K562 (cell line): ENCODE data around the gene DOCK8. TPM values are rescaled to one million over a fixed set of nuclear protein-coding genes. Genes with fewer than 3 reads are reported as not detected.

Source experiments
- ATAC-seq: fragments of 200-7000 bp; cut with Tn5 transposase; 3 replicates; pipeline ENCODE4 v1.9.1; 2020; ENCODE audit warnings: moderate library complexity
- BruUV-seq: library from RNA; stranded (reverse); fragments of 400-500 nt; replicated peaks from 2 replicates; lab custom pipeline; 2021; lab: Mats Ljungman, UMichigan
- CTCF ChIA-PET: fragments of 300-600 bp; formaldehyde crosslinking; extraction: SDS; loops from one replicate; lab custom pipeline; 2021; ENCODE audit warnings: low intra/inter-chr PET ratio; lab: Yijun Ruan, JAX
- POLR2A ChIA-PET: fragments of 300-600, 350-650 bp; sonication (Branson Sonifier 250); formaldehyde crosslinking; extraction: SDS; loops from one replicate; lab custom pipeline; 2021; ENCODE audit warnings: antibody characterized with exemption, inconsistent platforms; lab: Yijun Ruan, JAX
- DNase-seq, 4 experiments: peaks; one replicate each; pipeline versions ENCODE4 v3.0.0 to v3.0.0-alpha.2; 2011 to 2018; ENCODE audit warnings: low spot score in 3 of 4, mixed read lengths in 3 of 4; ENCODE audit errors: extremely low read depth in 1 of 4
- FAIRE-seq: peaks from 2 replicates; lab custom pipeline; 2011; peaks lifted over from hg19 to GRCh38; lab: Jason Lieb, UNC
- H2AFZ ChIP-seq: 2 replicates; pipeline ENCODE4 v1.6.0; 2011; ENCODE audit warnings: low read depth, low read length, control low read depth, inconsistent platforms
- H3K27ac ChIP-seq: fragments of 200-600 bp; 3 replicates; pipeline ENCODE4 v1.8.0; 2011; ENCODE audit warnings: low read depth, mild to moderate bottlenecking, control low read depth, inconsistent platforms, low read length, moderate library complexity, mixed read lengths; ENCODE audit errors: extremely low read depth
- H3K27me3 ChIP-seq, 2 experiments: fragments of 300-600 bp in 1 of 2; 2 replicates in 1 of 2; 3 replicates in 1 of 2; pipeline versions ENCODE4 v1.6.0 to v1.8.0; 2011; ENCODE audit warnings: inconsistent platforms in 2 of 2, low read length in 2 of 2, mild to moderate bottlenecking in 1 of 2, mixed read lengths in 1 of 2, moderate library complexity in 1 of 2; ENCODE audit not compliant: control insufficient read depth in 2 of 2, insufficient read depth in 2 of 2
- H3K36me3 ChIP-seq: fragments of 300-600 bp; 3 replicates; pipeline ENCODE4 v1.8.0; 2011; ENCODE audit warnings: mild to moderate bottlenecking, low read length, inconsistent platforms; ENCODE audit not compliant: control insufficient read depth, insufficient read depth
- H3K4me1 ChIP-seq, 2 experiments: fragments of 200-600 bp in 1 of 2; replicated peaks in 1 of 2; 2 replicates in 1 of 2; 3 replicates in 1 of 2; pipeline versions ENCODE4 v1.5.1 to v1.8.0; 2011; ENCODE audit warnings: inconsistent platforms in 2 of 2, low read length in 2 of 2, mild to moderate bottlenecking in 1 of 2, mixed read lengths in 1 of 2, moderate library complexity in 1 of 2; ENCODE audit not compliant: control insufficient read depth in 2 of 2, insufficient read depth in 2 of 2
- H3K4me2 ChIP-seq: 2 replicates; pipeline ENCODE4 v1.6.1; 2011; ENCODE audit warnings: low read length, control low read depth, inconsistent platforms, mixed read lengths; ENCODE audit not compliant: insufficient read depth
- H3K4me3 ChIP-seq: fragments of 200-600 bp; sonication (generic), shearing (Covaris generic); 2 replicates; pipeline ENCODE4 v1.5.1; 2016; ENCODE audit warnings: control low read depth, inconsistent platforms
- H3K79me2 ChIP-seq: fragments of 200-600 bp; 3 replicates; pipeline ENCODE4 v1.8.0; 2011; ENCODE audit warnings: low read length, inconsistent platforms; ENCODE audit not compliant: control insufficient read depth, insufficient read depth
- H3K9ac ChIP-seq, 2 experiments: 2 replicates each; pipeline versions ENCODE4 v1.6.0 to v1.6.1; 2011; ENCODE audit warnings: low read depth in 2 of 2, low read length in 2 of 2, control low read depth in 1 of 2, inconsistent platforms in 1 of 2, mild to moderate bottlenecking in 1 of 2, mixed read lengths in 1 of 2; ENCODE audit not compliant: insufficient read depth in 1 of 2
- H3K9me1 ChIP-seq: one replicate; pipeline ENCODE4 v1.6.0; 2011; ENCODE audit warnings: inconsistent platforms, mild to moderate bottlenecking, low read length, moderate library complexity; ENCODE audit not compliant: control insufficient read depth, insufficient read depth
- H3K9me3 ChIP-seq: replicated peaks from 2 replicates; pipeline ENCODE4 v1.5.1; 2011; ENCODE audit warnings: low read depth, low read length, inconsistent platforms; ENCODE audit not compliant: control insufficient read depth, insufficient read depth
- H4K20me1 ChIP-seq: replicated peaks from 2 replicates; pipeline ENCODE4 v1.6.1; 2011; ENCODE audit warnings: low read length, inconsistent platforms, mixed read lengths; ENCODE audit not compliant: control insufficient read depth, insufficient read depth
- BRD4 ChIP-seq: fragments of 200-600 bp; sonication (generic); IDR thresholded peaks from 2 replicates; pipeline ENCODE4 v1.6.1; 2017; ENCODE audit warnings: inconsistent platforms
- CC2D1A ChIP-seq: fragments of 450-650 bp; IDR thresholded peaks from 2 replicates; pipeline ENCODE4 v1.6.1; 2017; ENCODE audit warnings: mild to moderate bottlenecking
- GABPB1 ChIP-seq: sonication (generic); formaldehyde crosslinking; IDR thresholded peaks from 2 replicates; pipeline ENCODE4 v1.8.0; 2022; ENCODE audit warnings: mild to moderate bottlenecking, missing genetic modification reagents
- MXD1 ChIP-seq: fragments of 250-450 bp; sonication (Bioruptor Pico); IDR thresholded peaks from 2 replicates; pipeline ENCODE4 v1.8.0; 2021; ENCODE audit warnings: borderline replicate concordance, mild to moderate bottlenecking, moderate library complexity; ENCODE audit not compliant: poor library complexity, severe bottlenecking
- PYGO2 ChIP-seq: fragments of 450-650 bp; IDR thresholded peaks from 2 replicates; pipeline ENCODE4 v1.6.1; 2016; ENCODE audit warnings: mild to moderate bottlenecking, missing genetic modification characterization, moderate library complexity, missing compliant biosample characterization
- SP1 ChIP-seq: sonication (generic); formaldehyde crosslinking; IDR thresholded peaks from 2 replicates; pipeline ENCODE4 v1.8.1; 2022; ENCODE audit warnings: mild to moderate bottlenecking, missing genetic modification reagents
- ZNF134 ChIP-seq: fragments of 250-450 bp; sonication (Bioruptor Pico); conservative IDR thresholded peaks from 2 replicates; pipeline ENCODE4 v1.4.0; 2020
- ZNF324 ChIP-seq: fragments of 250-450 bp; sonication (Bioruptor Pico); IDR thresholded peaks from 2 replicates; pipeline ENCODE4 v1.4.0; 2020; ENCODE audit warnings: mild to moderate bottlenecking
- WGBS: fragments of 100-300 bp; shearing (Covaris generic); methylation state at CpG from one replicate; pipeline ENCODE4 v1.1.6; 2016; ENCODE audit warnings: low coverage, mixed read lengths; ENCODE audit not compliant: insufficient coverage; ENCODE audit errors: missing lambda C conversion rate; 5-methylcytosine and 5-hydroxymethylcytosine counted together
- in situ Hi-C: fragments of 300-500 bp; cut with MboI; formaldehyde crosslinking; loops from 4 replicates; pipeline ENCODE4 v1.15.0; 2018; ENCODE audit warnings: inconsistent platforms, mixed read lengths
- intact Hi-C: fragments of 100-400 bp; cut with micrococcal nuclease; formaldehyde crosslinking; loops from 2 replicates; pipeline ENCODE4 v1.14.2; 2022
- polyA plus RNA-seq, 8 experiments: library from polyadenylated mRNA; depleted of rRNA in 4 of 8; stranded (reverse) in 5 of 8; unstranded in 3 of 8; fragments of >200 nt; fragmentation: Nextera tagmentation in 2 of 8; fragmentation: Illumina TruSeq in 1 of 8; extraction: Ambion mirVana in 2 of 8; extraction: Trizol in 1 of 8; gene quantifications; 2 replicates each; pipeline versions ENCODE4 v1.2.1 to v1.2.3, GENCODE V29; 2011 to 2014; ENCODE audit warnings: inconsistent platforms in 1 of 8, missing spikeins in 1 of 8
- total RNA-seq, 7 experiments: library from RNA; depleted of rRNA in 6 of 7; stranded (reverse); fragments of >200 nt in 6 of 7; fragmentation: Illumina TruSeq in 2 of 7; extraction: Trizol in 2 of 7; gene quantifications; 2 replicates each; pipeline versions ENCODE4 v1.2.1 to v1.2.3, GENCODE V29; 2011 to 2021; ENCODE audit warnings: low replicate concordance in 1 of 7
- TF ChIP-seq, protein P1 (sequence below): fragments of 450-650 bp; formaldehyde crosslinking; IDR thresholded peaks from 2 replicates; pipeline ENCODE4 v1.4.0; 2022; ENCODE audit warnings: mild to moderate bottlenecking, moderate library complexity

DOCK8 gene
- total and polyA plus RNA-seq, 9 of the 15 experiments (the other 6 are each of a cell fraction or from before 2014, with no cell fraction given): 14.4 to 53.8 (median 25.1) TPM

- no peaks in the 10 kb centered on the region for H3K79me2 ChIP-seq
- H3K4me1 ChIP-seq: no peaks in the 10 kb centered on the region
- no peak overlapping the region for H3K4me2 ChIP-seq
- BruUV-seq: no TSS peak
- H4K20me1 ChIP-seq: no peaks in the 10 kb centered on the region
- no peaks in the 10 kb centered on the region for H3K36me3 ChIP-seq
- H3K9me3 ChIP-seq: no peaks in the 10 kb centered on the region
- no peak overlapping the region for H3K4me3 ChIP-seq
- POLR2A ChIA-PET: no interaction called here
- H2AFZ ChIP-seq: no peak overlapping the region
- H3K27ac ChIP-seq: no peak overlapping the region
- in situ Hi-C loops: no loop called here
- H3K27me3 ChIP-seq: peaks cover 9 to 11% of the 10 kb centered on the region in 2 experiments; a peak in 3 of 5 replicates
- FAIRE-seq (no peak), DNase-seq (no peak), ATAC-seq (no peak)
- WGBS: 0% methylated on average over 1 of the region's 1 CpG
- H3K9ac ChIP-seq: no peak overlapping the region
- CTCF ChIA-PET: no interaction called here
- intact Hi-C loops: no loop called here
- no peaks in the 10 kb centered on the region for H3K9me1 ChIP-seq
- TF ChIP-seq PYGO2 (tag) (no peak), MXD1 (no peak), ZNF324 (CRISPR knock-in tag) (no peak), BRD4 (no peak), CC2D1A (no peak), GABPB1 (no peak), ZNF134 (CRISPR knock-in tag) (no peak), SP1 (CRISPR knock-in tag) (no peak)
- TF ChIP-seq, protein P1, sequence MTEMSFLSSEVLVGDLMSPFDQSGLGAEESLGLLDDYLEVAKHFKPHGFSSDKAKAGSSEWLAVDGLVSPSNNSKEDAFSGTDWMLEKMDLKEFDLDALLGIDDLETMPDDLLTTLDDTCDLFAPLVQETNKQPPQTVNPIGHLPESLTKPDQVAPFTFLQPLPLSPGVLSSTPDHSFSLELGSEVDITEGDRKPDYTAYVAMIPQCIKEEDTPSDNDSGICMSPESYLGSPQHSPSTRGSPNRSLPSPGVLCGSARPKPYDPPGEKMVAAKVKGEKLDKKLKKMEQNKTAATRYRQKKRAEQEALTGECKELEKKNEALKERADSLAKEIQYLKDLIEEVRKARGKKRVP: no peak
These were observed 280.1 kb downstream of the DOCK8 start for GRCh38 chr9:494764-495163.
